GM12892 (cell line): Measurements from ENCODE around the gene WDR7.

Experiments used
- DNase-seq: peaks from one replicate; pipeline ENCODE4 v3.0.0; 2011; ENCODE audit not compliant: insufficient read length
- FAIRE-seq: peaks from 2 replicates; lab custom pipeline; 2011; peaks lifted over from hg19 to GRCh38; lab: Jason Lieb, UNC
- POLR2A ChIP-seq: IDR thresholded peaks from 2 replicates; pipeline ENCODE4 v1.6.1; 2011; ENCODE audit warnings: low read depth, low read length, control low read depth
- POLR2AphosphoS5 ChIP-seq: IDR thresholded peaks from 2 replicates; pipeline ENCODE4 v1.6.1; 2011; ENCODE audit warnings: low read depth, low read length, control low read depth
- TAF1 ChIP-seq: IDR thresholded peaks from 2 replicates; pipeline ENCODE4 v1.6.1; 2011; ENCODE audit warnings: low read depth, mild to moderate bottlenecking, control low read depth, low read length, borderline replicate concordance

WDR7 gene

DNA sequence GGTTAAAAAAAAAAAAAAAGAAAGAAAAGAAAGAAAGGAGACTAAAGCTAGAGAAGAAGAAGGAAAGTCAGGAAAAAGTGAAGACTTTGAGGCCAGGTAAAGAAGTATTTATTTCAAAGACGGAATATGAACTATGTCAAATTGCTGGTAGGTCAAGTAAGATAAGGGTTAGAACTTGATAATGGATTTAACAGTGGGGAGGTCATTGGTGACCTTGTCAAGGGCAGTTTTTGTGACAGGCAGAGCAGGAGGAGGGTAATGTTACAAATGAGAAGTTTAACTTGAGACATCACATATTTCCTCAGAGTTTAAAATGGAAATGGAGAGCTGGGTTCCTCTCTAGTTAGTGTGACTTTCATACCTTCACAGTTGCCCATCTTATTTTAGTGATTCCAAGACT lies 9.5 kb downstream of the WDR7 start:
- TF ChIP-seq POLR2A = no peak
- DNase-seq (no peak), FAIRE-seq (no peak)

DNA sequence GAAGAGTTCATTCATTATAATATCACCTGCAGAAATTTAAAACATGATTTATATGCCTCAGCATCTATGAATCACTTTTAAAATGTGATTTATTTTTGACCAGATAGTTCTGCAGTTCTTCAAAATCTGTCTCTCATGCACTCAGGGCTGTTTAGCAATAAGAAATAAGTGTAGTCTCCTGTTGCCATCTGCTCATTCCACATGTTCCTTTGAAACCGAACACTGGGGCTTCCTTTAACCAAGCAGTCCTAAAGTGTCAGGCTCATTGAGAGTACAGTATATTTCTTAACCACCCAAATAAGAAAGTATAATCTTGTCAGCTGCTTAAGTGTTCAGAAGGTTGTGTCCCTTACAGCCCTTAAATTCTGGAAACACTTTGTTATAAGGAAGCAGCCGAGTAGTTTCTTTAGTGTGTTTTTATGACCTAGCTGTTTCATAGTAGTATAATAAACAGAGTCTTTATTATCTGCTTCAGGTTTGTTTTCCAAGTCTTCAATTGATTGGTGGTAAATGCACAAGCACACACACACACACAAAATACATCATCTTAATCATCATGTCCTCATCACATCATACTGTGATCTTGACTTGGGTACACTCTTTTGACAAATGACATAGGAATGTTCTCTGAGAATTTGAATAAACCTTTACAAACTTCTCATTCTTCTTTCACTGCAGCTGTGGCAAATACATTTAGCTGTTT lies 10.4 kb downstream of the WDR7 start:
- TF ChIP-seq POLR2AphosphoS5 (no peak), TAF1 (no peak), POLR2A (no peak)
- no peak for FAIRE-seq
- no peak for DNase-seq

DNA sequence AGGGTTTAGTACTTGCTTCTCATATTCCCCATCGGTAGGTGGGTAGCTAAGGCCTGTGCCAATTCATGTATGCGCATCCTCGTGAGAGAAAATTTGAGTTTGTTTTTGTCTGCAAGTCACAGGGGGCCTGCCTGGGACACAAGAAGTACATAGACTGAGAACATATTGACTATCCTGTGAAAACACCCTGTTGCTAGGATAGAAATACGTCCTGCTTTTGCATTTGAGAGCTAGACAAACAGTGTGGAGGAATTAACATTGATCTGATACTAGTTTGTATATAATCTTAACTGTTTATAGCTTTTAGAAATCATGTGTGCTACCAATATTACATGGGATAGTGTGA lies 10.9 kb downstream of the WDR7 start:
- DNase-seq (no peak), FAIRE-seq (no peak)
- TF ChIP-seq TAF1 (no peak), POLR2AphosphoS5 (no peak), POLR2A (no peak)

DNA sequence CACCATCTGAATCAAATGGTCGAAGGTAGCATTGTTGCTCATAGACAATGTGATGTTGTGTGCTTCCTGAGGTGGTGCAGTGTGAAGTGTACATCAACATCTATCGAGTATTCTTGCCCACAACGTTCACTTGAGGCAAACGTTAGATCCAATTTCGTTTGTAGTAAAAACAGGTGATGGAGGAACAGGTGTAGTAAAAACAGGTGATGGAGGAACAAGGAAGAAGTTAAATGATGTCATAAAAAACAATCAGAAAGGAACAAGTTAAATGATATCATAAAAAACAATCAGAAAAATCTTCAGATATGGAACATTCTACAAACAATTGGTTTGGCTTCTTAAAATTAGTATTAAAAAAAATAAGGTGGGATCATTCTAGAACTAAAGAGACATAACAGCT lies 11.3 kb downstream of the WDR7 start:
- FAIRE-seq = no peak
- no peak for DNase-seq
- TF ChIP-seq TAF1 = no peak
- no peak for TF ChIP-seq POLR2AphosphoS5
- TF ChIP-seq POLR2A = no peak

- TF ChIP-seq POLR2AphosphoS5 (no peak), POLR2A (no peak), TAF1 (no peak)
- FAIRE-seq = no peak
- DNase-seq = no peak
Observed at GRCh38 chr18:56662902-56663301, 11.7 kb downstream of the WDR7 start.

GRCh38 chr18:56672391-56672790 lies 21.2 kb downstream of the WDR7 start:
- DNase-seq (no peak), FAIRE-seq (no peak)
- TF ChIP-seq TAF1 (no peak), POLR2AphosphoS5 (no peak), POLR2A (no peak)

DNA sequence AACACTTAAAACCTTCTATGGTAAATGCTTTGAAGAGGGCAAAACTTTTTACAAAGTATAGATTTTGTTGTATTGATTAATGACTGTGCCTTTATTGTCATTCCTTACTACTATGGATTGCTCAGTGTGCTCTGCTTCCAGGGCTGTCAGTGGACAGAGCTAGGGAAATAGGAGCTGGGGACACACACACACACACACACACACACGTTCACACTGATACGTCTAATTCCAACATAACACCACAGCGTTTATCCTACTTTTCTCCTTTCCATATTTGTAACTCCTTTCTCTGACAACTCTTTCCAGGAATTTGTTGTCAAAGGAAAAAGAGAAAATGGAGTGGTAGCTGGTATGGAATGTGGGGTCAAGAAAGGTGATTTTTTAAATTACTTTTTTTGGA lies 21.8 kb downstream of the WDR7 start:
- FAIRE-seq (no peak), DNase-seq (no peak)
- no peak for TF ChIP-seq TAF1
- TF ChIP-seq POLR2A = no peak
- no peak for TF ChIP-seq POLR2AphosphoS5

GRCh38 chr18:56676639-56677038 lies 25.5 kb downstream of the WDR7 start:
- TF ChIP-seq POLR2AphosphoS5 = no peak
- TF ChIP-seq POLR2A = no peak
- no peak for TF ChIP-seq TAF1
- FAIRE-seq = no peak
- no peak for DNase-seq

GRCh38 chr18:56678836-56679565 lies 27.8 kb downstream of the WDR7 start:
- TF ChIP-seq POLR2AphosphoS5 = no peak
- TF ChIP-seq POLR2A = no peak
- no peak for TF ChIP-seq TAF1
- FAIRE-seq = no peak
- no peak for DNase-seq

GRCh38 chr18:56684277-56684676 lies 33.1 kb downstream of the WDR7 start:
- TF ChIP-seq POLR2A = no peak
- TF ChIP-seq TAF1 = no peak
- no peak for TF ChIP-seq POLR2AphosphoS5
- FAIRE-seq = no peak
- DNase-seq = no peak

- DNase-seq = no peak
- TF ChIP-seq POLR2AphosphoS5 (no peak), POLR2A (no peak), TAF1 (no peak)
- FAIRE-seq = no peak
Observed at GRCh38 chr18:56691530-56691929, 40.4 kb downstream of the WDR7 start.

DNA sequence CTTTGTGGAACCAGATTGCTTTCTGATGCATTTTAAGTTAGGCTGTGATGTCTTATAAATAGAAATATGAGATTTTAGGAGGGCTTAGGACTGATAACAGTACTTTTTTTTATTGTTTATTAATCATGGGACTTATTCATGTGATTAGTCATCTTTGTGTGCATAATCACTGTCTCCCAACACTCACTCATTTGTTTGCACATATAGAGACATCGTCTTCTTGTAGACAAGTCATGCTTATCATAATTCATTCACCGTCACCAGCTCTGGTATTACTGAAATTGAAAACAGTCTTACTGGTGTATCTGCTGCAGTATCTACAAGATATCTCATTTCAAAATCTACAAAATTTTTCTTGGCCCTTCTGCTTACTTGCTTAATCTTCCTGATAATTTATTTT lies 45.8 kb downstream of the WDR7 start:
- FAIRE-seq (no peak), DNase-seq (no peak)
- TF ChIP-seq POLR2AphosphoS5 (no peak), TAF1 (no peak), POLR2A (no peak)
